Measurements from ENCODE around the gene DMKN. TPM values are rescaled to one million over a fixed set of nuclear protein-coding genes. Genes with fewer than 3 reads are reported as not detected.

Gene DMKN
- total and polyA plus RNA-seq, 2 donors (not counting 1 experiment from before 2014, with no cell fraction given): 2.8 to 14.2 TPM

DNA sequence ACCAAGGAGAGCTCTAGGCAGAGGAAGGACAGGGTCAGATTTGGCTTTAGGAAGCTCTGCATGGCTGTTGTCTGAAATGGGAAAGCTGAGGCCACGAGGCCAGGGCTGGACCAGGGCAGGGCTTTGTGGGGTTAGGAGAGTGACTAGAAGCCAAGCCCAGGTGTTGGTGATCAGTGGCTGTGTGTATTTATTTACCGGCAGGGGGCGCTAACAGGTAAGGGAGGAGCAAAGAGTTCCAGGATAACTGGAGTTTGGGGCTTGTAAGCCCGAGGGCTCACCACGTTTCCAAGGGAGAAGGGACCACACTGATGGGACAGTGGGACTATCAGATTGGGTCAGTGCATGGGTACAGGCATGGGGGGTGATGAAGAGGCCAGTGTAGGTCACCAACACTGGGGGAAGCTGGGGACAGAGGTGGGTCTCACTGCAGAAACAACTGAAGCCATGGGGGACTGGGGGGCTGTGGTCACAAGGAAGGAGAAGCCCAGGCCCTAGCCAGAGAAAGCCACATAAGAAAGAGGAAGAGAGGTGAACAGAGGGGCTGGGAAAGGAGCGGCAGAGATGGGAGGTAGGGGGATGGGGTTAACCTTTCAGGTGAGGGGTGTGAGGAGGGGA, 35.8 kb upstream of the DMKN start:
- Histone ChIP-seq H3K36me3 (ENCODE audit: control insufficient read depth, insufficient read depth, low read length) (no peaks in the 10 kb centered on the region), H3K4me3 (replicated peaks in 1 of 4; ENCODE audit: control extremely low read depth in 1 of 4, insufficient read depth in 1 of 4, low read depth in 3 of 4, low read length in 4 of 4) (no peak overlapping the region), H3K9me3 (ENCODE audit: control insufficient read depth, insufficient read depth, low read depth, low read length) (no peaks in the 10 kb centered on the region), H3K9ac (ENCODE audit: insufficient read depth, low read length) (no peak overlapping the region), H3K79me2 (ENCODE audit: control insufficient read depth, insufficient read depth, low read length) (peaks cover 17% of the 10 kb centered on the region), H3K27me3 (ENCODE audit: control insufficient read depth, insufficient read depth, low read length) (peaks cover 2% of the 10 kb centered on the region), H3K4me2 (ENCODE audit: extremely low read depth, insufficient read depth, low read length) (no peak overlapping the region), H3K4me1 (ENCODE audit: control insufficient read depth, extremely low read depth, insufficient read depth, low read length) (peaks cover 5% of the 10 kb centered on the region), H2AFZ (ENCODE audit: low read length) (no peak overlapping the region), H4K20me1 (ENCODE audit: control insufficient read depth, extremely low read depth, insufficient read depth, low read length) (no peaks in the 10 kb centered on the region), H3K27ac (ENCODE audit: insufficient read depth, low read length) (no peak overlapping the region)
- DNase-seq (ENCODE audit: low read depth in 2 of 2): peak; percentile 50 to 70
- TF ChIP-seq EZH2 (IDR thresholded peaks at IDR 0.05; ENCODE audit: low read length, missing control alignments): no peak
- TF ChIP-seq, protein P1, sequence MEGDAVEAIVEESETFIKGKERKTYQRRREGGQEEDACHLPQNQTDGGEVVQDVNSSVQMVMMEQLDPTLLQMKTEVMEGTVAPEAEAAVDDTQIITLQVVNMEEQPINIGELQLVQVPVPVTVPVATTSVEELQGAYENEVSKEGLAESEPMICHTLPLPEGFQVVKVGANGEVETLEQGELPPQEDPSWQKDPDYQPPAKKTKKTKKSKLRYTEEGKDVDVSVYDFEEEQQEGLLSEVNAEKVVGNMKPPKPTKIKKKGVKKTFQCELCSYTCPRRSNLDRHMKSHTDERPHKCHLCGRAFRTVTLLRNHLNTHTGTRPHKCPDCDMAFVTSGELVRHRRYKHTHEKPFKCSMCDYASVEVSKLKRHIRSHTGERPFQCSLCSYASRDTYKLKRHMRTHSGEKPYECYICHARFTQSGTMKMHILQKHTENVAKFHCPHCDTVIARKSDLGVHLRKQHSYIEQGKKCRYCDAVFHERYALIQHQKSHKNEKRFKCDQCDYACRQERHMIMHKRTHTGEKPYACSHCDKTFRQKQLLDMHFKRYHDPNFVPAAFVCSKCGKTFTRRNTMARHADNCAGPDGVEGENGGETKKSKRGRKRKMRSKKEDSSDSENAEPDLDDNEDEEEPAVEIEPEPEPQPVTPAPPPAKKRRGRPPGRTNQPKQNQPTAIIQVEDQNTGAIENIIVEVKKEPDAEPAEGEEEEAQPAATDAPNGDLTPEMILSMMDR (conservative IDR thresholded peaks at IDR 0.05 in 1 of 2, IDR thresholded peaks at IDR 0.05 in 1 of 2; ENCODE audit: low read depth in 1 of 2, low read length in 2 of 2): peak; percentile 53 to 68

DNA sequence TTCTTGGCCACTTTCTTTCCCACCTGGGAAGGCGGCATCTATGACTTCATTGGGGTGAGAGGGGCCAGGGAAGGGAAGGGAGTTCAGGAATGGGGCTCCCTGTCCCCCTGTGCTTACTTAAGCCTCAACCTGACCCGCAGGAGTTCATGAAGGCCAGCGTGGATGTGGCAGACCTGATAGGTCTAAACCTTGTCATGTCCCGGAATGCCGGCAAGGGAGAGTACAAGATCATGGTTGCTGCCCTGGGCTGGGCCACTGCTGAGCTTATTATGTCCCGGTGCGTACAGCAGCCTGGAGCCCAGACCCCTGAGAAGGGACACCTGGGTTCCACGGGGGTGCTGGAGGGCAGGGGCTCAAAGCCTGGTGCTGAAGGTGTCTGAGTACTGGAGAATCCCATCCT, 33.1 kb upstream of the DMKN start:
- TF ChIP-seq EZH2 (IDR thresholded peaks at IDR 0.05; ENCODE audit: low read length, missing control alignments): no peak
- H4K20me1 ChIP-seq (ENCODE audit: control insufficient read depth, extremely low read depth, insufficient read depth, low read length): no peaks in the 10 kb centered on the region
- peaks cover 18% of the 10 kb centered on the region for H3K79me2 ChIP-seq (ENCODE audit: control insufficient read depth, insufficient read depth, low read length)
- no peak for DNase-seq (ENCODE audit: low read depth in 2 of 2)
- H3K4me2 ChIP-seq (ENCODE audit: extremely low read depth, insufficient read depth, low read length): peak overlapping the region; percentile 61
- H3K4me3 ChIP-seq (replicated peaks in 1 of 4; ENCODE audit: control extremely low read depth in 1 of 4, insufficient read depth in 1 of 4, low read depth in 3 of 4, low read length in 4 of 4): peak overlapping the region; percentile 67 to 91 (median 72)
- H3K27ac ChIP-seq (ENCODE audit: insufficient read depth, low read length): peak overlapping the region; percentile 86
- H3K9me3 ChIP-seq (ENCODE audit: control insufficient read depth, insufficient read depth, low read depth, low read length): no peaks in the 10 kb centered on the region
- peaks cover 1% of the 10 kb centered on the region for H3K36me3 ChIP-seq (ENCODE audit: control insufficient read depth, insufficient read depth, low read length)
- peaks cover 5% of the 10 kb centered on the region for H3K4me1 ChIP-seq (ENCODE audit: control insufficient read depth, extremely low read depth, insufficient read depth, low read length)
- H3K27me3 ChIP-seq (ENCODE audit: control insufficient read depth, insufficient read depth, low read length): no peaks in the 10 kb centered on the region
- H3K9ac ChIP-seq (ENCODE audit: insufficient read depth, low read length): no peak overlapping the region
- no peak overlapping the region for H2AFZ ChIP-seq (ENCODE audit: low read length)

DNA sequence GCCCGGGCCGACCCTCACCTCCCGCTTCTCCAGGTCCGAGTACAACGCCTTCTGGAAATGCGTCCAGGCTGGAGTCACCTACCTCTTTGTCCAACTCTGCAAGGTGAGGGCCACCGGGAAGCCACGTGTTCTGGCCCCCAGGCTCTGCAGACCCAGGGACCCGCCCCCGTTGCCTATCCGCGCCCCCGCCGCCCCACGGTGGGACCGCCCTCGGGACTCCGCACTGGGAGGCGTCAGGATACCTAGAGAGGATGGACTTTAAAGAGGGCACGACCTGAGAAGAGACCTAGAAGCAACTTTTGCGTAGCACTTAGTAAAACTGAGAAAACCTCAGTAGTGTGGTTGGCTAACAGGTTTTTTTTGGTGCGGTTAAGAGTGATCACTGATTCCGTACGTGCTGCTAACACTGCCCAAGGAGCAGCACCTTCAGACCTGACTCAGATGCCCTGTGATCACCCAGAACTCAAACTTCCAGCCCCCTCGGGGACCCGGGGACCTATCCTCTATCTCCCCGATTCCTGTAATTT, 32.5 kb upstream of the DMKN start:
- Histone ChIP-seq H3K27me3 (ENCODE audit: control insufficient read depth, insufficient read depth, low read length) (no peaks in the 10 kb centered on the region), H4K20me1 (ENCODE audit: control insufficient read depth, extremely low read depth, insufficient read depth, low read length) (no peaks in the 10 kb centered on the region)

More for the DNA sequence above, 32.5 kb upstream of the DMKN start:
- H2AFZ ChIP-seq (ENCODE audit: low read length): peak overlapping the region; percentile 77
- H3K4me2 ChIP-seq (ENCODE audit: extremely low read depth, insufficient read depth, low read length): peak overlapping the region; percentile 61
- peaks cover 5% of the 10 kb centered on the region for H3K4me1 ChIP-seq (ENCODE audit: control insufficient read depth, extremely low read depth, insufficient read depth, low read length)
- peak overlapping the region; percentile 86 for H3K27ac ChIP-seq (ENCODE audit: insufficient read depth, low read length)
- no peaks in the 10 kb centered on the region for H3K9me3 ChIP-seq (ENCODE audit: control insufficient read depth, insufficient read depth, low read depth, low read length)
- H3K4me3 ChIP-seq (replicated peaks in 1 of 4; ENCODE audit: control extremely low read depth in 1 of 4, insufficient read depth in 1 of 4, low read depth in 3 of 4, low read length in 4 of 4): peak overlapping the region; percentile 67 to 91 (median 72)
- peak; percentile 3 to 18 for DNase-seq (ENCODE audit: low read depth in 2 of 2)
- H3K9ac ChIP-seq (ENCODE audit: insufficient read depth, low read length): peak overlapping the region; percentile 97
- H3K36me3 ChIP-seq (ENCODE audit: control insufficient read depth, insufficient read depth, low read length): peaks cover 1% of the 10 kb centered on the region
- peaks cover 18% of the 10 kb centered on the region for H3K79me2 ChIP-seq (ENCODE audit: control insufficient read depth, insufficient read depth, low read length)
- TF ChIP-seq EZH2 (IDR thresholded peaks at IDR 0.05; ENCODE audit: low read length, missing control alignments): no peak
- TF ChIP-seq, protein P1 (conservative IDR thresholded peaks at IDR 0.05 in 1 of 2, IDR thresholded peaks at IDR 0.05 in 1 of 2; ENCODE audit: low read depth in 1 of 2, low read length in 2 of 2): no peak
